ENCODE measurements around the gene SPON1.

SPON1 gene

DNA sequence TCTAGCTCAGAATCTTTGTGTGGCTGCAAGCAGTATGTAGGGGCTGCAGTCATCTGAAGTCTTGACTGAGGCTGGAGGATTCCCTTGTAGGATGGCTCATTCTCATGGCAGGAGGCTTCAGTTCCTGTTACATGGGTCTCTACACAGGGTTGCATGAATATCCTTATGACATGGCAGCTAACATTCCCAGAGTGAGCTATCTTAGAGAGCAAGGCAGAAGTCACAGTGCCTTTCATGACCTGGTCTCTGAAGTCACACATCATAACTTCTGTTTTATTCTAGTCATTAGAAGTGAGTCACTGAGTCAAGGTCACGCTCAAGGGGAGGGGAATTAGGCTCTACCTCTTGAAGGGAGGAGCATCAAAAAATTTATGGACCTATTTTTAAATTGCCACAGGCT is 10.3 kb upstream of the SPON1 start:
- CTCF ChIA-PET = interaction anchor here (0.6 to 1.0 kb wide), 3 partner anchors 118 to 197 kb away, joined by 3 read pairs; no protein-coding TSS in a partner anchor

DNA sequence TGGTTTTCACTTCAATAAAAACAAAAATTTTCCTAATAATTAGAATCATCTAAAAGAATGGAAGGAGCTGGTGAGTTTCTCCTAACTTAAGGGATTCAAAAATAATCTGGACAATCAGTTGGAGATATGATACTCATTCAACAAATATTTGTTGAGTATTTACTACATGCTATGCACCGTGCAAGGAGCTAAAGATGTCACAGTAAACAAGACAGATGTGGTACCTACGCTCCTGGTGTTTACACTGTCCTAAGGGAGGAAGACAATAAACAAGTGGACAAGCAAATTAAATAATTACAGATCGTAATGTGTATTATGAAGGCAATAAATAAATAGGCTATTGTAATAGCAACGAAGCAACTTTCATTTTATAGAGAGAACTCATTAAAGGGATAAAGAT is 9.9 kb upstream of the SPON1 start:
- TF ChIP-seq SP1 (IDR thresholded peaks at IDR 0.05) = no peak
- TF ChIP-seq ZNF384 (IDR thresholded peaks at IDR 0.05) = no peak
- TF ChIP-seq NFRKB (IDR thresholded peaks at IDR 0.05) = no peak
- TF ChIP-seq HDGF (IDR thresholded peaks at IDR 0.05; ENCODE audit: borderline replicate concordance) = no peak
- TF ChIP-seq FOXM1 (IDR thresholded peaks at IDR 0.05; ENCODE audit: borderline replicate concordance) = no peak
- TF ChIP-seq TARDBP (IDR thresholded peaks at IDR 0.05) = no peak
- ChIA-PET POLR2A (interaction anchor here (1.0 kb wide), 1 partner anchor 10 kb away, joined by 3 read pairs; the partner anchor contains the start of gene SPON1), CTCF (interaction anchor here (0.6 to 1.0 kb wide), 3 partner anchors 119 to 196 kb away, joined by 3 read pairs; no protein-coding TSS in a partner anchor)
- DNase-seq (ENCODE audit: extremely low spot score) = no peak

More for the DNA sequence above, 10.3 kb upstream of the SPON1 start:
- no peak for DNase-seq (ENCODE audit: extremely low spot score)
- POLR2A ChIA-PET = interaction anchor here (1.0 kb wide), 1 partner anchor 10 kb away, joined by 3 read pairs; the partner anchor contains the start of gene SPON1
- TF ChIP-seq FOXM1 (IDR thresholded peaks at IDR 0.05; ENCODE audit: borderline replicate concordance) (no peak), HDGF (IDR thresholded peaks at IDR 0.05; ENCODE audit: borderline replicate concordance) (no peak), ARNT (IDR thresholded peaks at IDR 0.05) (no peak), BHLHE40 (IDR thresholded peaks at IDR 0.05; ENCODE audit: borderline replicate concordance) (no peak), FOXA1 (IDR thresholded peaks at IDR 0.05) (no peak), SP1 (IDR thresholded peaks at IDR 0.05) (no peak), FOXK2 (IDR thresholded peaks at IDR 0.05) (no peak), LEF1 (IDR thresholded peaks at IDR 0.05; ENCODE audit: borderline replicate concordance) (no peak), ELF4 (IDR thresholded peaks at IDR 0.05) (no peak), PKNOX1 (IDR thresholded peaks at IDR 0.05) (no peak), CTBP1 (IDR thresholded peaks at IDR 0.05; ENCODE audit: borderline replicate concordance) (no peak), SUZ12 (IDR thresholded peaks at IDR 0.05) (no peak), TARDBP (IDR thresholded peaks at IDR 0.05) (no peak), ZNF384 (IDR thresholded peaks at IDR 0.05) (no peak)

DNA sequence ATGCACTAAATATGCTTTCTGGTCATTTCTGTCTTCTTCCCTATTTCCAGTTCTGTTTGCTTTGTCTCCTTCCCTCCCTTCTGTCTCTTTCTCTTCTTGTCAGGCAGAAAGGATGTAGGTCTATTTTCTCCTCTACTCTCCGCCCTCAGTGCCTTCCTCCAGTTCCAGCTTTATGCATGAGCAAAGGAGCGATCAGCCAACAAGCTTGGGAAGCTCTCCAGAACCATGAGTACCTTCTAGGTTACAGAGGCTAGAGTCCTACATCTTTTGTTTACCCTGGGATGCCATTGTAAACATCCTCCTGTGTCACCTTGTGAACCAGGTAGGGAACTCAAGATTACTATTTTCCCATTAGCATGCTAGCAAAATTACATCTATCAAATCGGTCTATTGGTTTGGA is 7.9 kb upstream of the SPON1 start:
- TF ChIP-seq NFRKB (IDR thresholded peaks at IDR 0.05) (no peak), ELF4 (IDR thresholded peaks at IDR 0.05) (no peak), FOXM1 (IDR thresholded peaks at IDR 0.05; ENCODE audit: borderline replicate concordance) (no peak), BHLHE40 (IDR thresholded peaks at IDR 0.05; ENCODE audit: borderline replicate concordance) (no peak), ARNT (IDR thresholded peaks at IDR 0.05) (no peak), LEF1 (IDR thresholded peaks at IDR 0.05; ENCODE audit: borderline replicate concordance) (no peak), L3MBTL2 (conservative IDR thresholded peaks at IDR 0.05) (no peak), CTBP1 (IDR thresholded peaks at IDR 0.05; ENCODE audit: borderline replicate concordance) (no peak), FOXK2 (IDR thresholded peaks at IDR 0.05) (no peak), HDGF (IDR thresholded peaks at IDR 0.05; ENCODE audit: borderline replicate concordance) (no peak)
- CTCF ChIA-PET = interaction anchor here (0.6 to 1.5 kb wide), 5 partner anchors 14 to 298 kb away, joined by 3 to 4 read pairs (median 3); no protein-coding TSS in a partner anchor
- DNase-seq (ENCODE audit: extremely low spot score) = no peak
- POLR2A ChIA-PET = no interaction called here

- POLR2A ChIA-PET = no interaction called here
- TF ChIP-seq LEF1 (IDR thresholded peaks at IDR 0.05; ENCODE audit: borderline replicate concordance) = no peak
- no peak for TF ChIP-seq ELF4 (IDR thresholded peaks at IDR 0.05)
- TF ChIP-seq ARNT (IDR thresholded peaks at IDR 0.05) = no peak
- TF ChIP-seq SUZ12 (IDR thresholded peaks at IDR 0.05) = no peak
- no peak for TF ChIP-seq FOXK2 (IDR thresholded peaks at IDR 0.05)
- no peak for TF ChIP-seq BHLHE40 (IDR thresholded peaks at IDR 0.05; ENCODE audit: borderline replicate concordance)
- no peak for TF ChIP-seq ZNF384 (IDR thresholded peaks at IDR 0.05)
- no peak for TF ChIP-seq FOXA1 (IDR thresholded peaks at IDR 0.05)
- no peak for TF ChIP-seq L3MBTL2 (conservative IDR thresholded peaks at IDR 0.05)
- no peak for TF ChIP-seq NFRKB (IDR thresholded peaks at IDR 0.05)
- TF ChIP-seq PKNOX1 (IDR thresholded peaks at IDR 0.05) = no peak
- TF ChIP-seq HDGF (IDR thresholded peaks at IDR 0.05; ENCODE audit: borderline replicate concordance) = no peak
- CTCF ChIA-PET = interaction anchor here (0.7 to 2.3 kb wide), 9 partner anchors 13 to 294 kb away, joined by 3 to 17 read pairs (median 3); no protein-coding TSS in a partner anchor
- DNase-seq (ENCODE audit: extremely low spot score) = peak; percentile 53
Observed at GRCh38 chr11:13955971-13956421, 6.5 kb upstream of the SPON1 start.

- TF ChIP-seq HDGF (IDR thresholded peaks at IDR 0.05; ENCODE audit: borderline replicate concordance) = no peak
- TF ChIP-seq FOXA1 (IDR thresholded peaks at IDR 0.05) = no peak
- no peak for TF ChIP-seq LEF1 (IDR thresholded peaks at IDR 0.05; ENCODE audit: borderline replicate concordance)
- no peak for TF ChIP-seq PKNOX1 (IDR thresholded peaks at IDR 0.05)
- no peak for TF ChIP-seq SP1 (IDR thresholded peaks at IDR 0.05)
- TF ChIP-seq CTBP1 (IDR thresholded peaks at IDR 0.05; ENCODE audit: borderline replicate concordance) = no peak
- no peak for TF ChIP-seq TARDBP (IDR thresholded peaks at IDR 0.05)
- TF ChIP-seq BHLHE40 (IDR thresholded peaks at IDR 0.05; ENCODE audit: borderline replicate concordance) = no peak
- TF ChIP-seq FOXM1 (IDR thresholded peaks at IDR 0.05; ENCODE audit: borderline replicate concordance) = no peak
- no peak for TF ChIP-seq L3MBTL2 (conservative IDR thresholded peaks at IDR 0.05)
- TF ChIP-seq FOXK2 (IDR thresholded peaks at IDR 0.05) = no peak
- no peak for TF ChIP-seq SUZ12 (IDR thresholded peaks at IDR 0.05)
- no peak for TF ChIP-seq ELF4 (IDR thresholded peaks at IDR 0.05)
- no peak for TF ChIP-seq ZNF384 (IDR thresholded peaks at IDR 0.05)
- no peak for TF ChIP-seq ARNT (IDR thresholded peaks at IDR 0.05)
- no peak for TF ChIP-seq NFRKB (IDR thresholded peaks at IDR 0.05)
- ChIA-PET CTCF (interaction anchor here (0.5 to 2.3 kb wide), 8 partner anchors 16 to 293 kb away, joined by 3 to 17 read pairs (median 5); no protein-coding TSS in a partner anchor), POLR2A (no interaction called here)
Observed at GRCh38 chr11:13956988-13957387, 5.5 kb upstream of the SPON1 start.

More at GRCh38 chr11:13956988-13957387, 5.5 kb upstream of the SPON1 start:
- DNase-seq (ENCODE audit: extremely low spot score) = no peak
